ENCODE results near the gene ARID3A.

The ARID3A gene

GRCh38 chr19:1003283-1003682, 77.4 kb downstream of the ARID3A start:
- no peak for DNase-seq (ENCODE audit: insufficient read length, low spot score)
- no peak for FAIRE-seq
- TF ChIP-seq POLR2A (IDR thresholded peaks at IDR 0.05; ENCODE audit: low read depth, low read length) (no peak), SPI1 (IDR thresholded peaks at IDR 0.05; ENCODE audit: low read depth, low read length) (no peak), PAX5 (IDR thresholded peaks at IDR 0.05; ENCODE audit: insufficient read depth, low read length, severe bottlenecking) (no peak), POU2F2 (IDR thresholded peaks at IDR 0.05; ENCODE audit: low read depth, low read length) (no peak), TAF1 (IDR thresholded peaks at IDR 0.05; ENCODE audit: low read depth, low read length) (no peak), POLR2AphosphoS5 (IDR thresholded peaks at IDR 0.05; ENCODE audit: low read depth, low read length) (no peak)

DNA sequence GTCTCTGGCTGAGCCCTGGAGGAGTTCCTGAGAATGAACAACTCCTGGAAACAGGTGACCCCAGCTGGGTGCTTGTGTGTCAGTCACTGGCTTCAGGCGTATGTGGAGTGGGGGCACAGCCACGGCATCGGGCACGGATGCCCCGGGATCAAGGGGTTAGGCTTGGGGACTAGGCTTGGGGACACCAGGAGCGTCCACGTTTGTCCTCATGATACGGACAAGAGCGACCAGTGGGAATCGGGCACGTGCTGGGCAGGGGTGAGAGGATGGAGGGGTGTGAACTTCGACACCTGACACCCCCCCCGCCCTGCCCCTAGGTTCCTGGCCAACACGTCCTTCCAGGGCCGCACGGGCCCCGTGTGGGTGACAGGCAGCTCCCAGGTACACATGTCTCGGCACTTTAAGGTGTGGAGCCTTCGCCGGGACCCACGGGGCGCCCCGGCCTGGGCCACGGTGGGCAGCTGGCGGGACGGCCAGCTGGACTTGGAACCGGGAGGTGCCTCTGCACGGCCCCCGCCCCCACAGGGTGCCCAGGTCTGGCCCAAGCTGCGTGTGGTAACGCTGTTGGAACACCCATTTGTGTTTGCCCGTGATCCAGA, 78.5 kb downstream of the ARID3A start:
- no peak for FAIRE-seq
- DNase-seq (ENCODE audit: insufficient read length, low spot score): no peak

GRCh38 chr19:1004803-1005664, 79.2 kb downstream of the ARID3A start:
- DNase-seq (ENCODE audit: insufficient read length, low spot score): no peak
- no peak for TF ChIP-seq SPI1 (IDR thresholded peaks at IDR 0.05; ENCODE audit: low read depth, low read length)
- TF ChIP-seq POLR2A (IDR thresholded peaks at IDR 0.05; ENCODE audit: low read depth, low read length): no peak
- no peak for TF ChIP-seq POLR2AphosphoS5 (IDR thresholded peaks at IDR 0.05; ENCODE audit: low read depth, low read length)
- TF ChIP-seq POU2F2 (IDR thresholded peaks at IDR 0.05; ENCODE audit: low read depth, low read length): no peak
- TF ChIP-seq PAX5 (IDR thresholded peaks at IDR 0.05; ENCODE audit: insufficient read depth, low read length, severe bottlenecking): no peak
- TF ChIP-seq TAF1 (IDR thresholded peaks at IDR 0.05; ENCODE audit: low read depth, low read length): no peak
- FAIRE-seq: no peak

More for the DNA sequence above, 78.5 kb downstream of the ARID3A start:
- TF ChIP-seq POLR2AphosphoS5 (IDR thresholded peaks at IDR 0.05; ENCODE audit: low read depth, low read length) (no peak), TAF1 (IDR thresholded peaks at IDR 0.05; ENCODE audit: low read depth, low read length) (no peak), POLR2A (IDR thresholded peaks at IDR 0.05; ENCODE audit: low read depth, low read length) (no peak), POU2F2 (IDR thresholded peaks at IDR 0.05; ENCODE audit: low read depth, low read length) (no peak), PAX5 (IDR thresholded peaks at IDR 0.05; ENCODE audit: insufficient read depth, low read length, severe bottlenecking) (no peak)

DNA sequence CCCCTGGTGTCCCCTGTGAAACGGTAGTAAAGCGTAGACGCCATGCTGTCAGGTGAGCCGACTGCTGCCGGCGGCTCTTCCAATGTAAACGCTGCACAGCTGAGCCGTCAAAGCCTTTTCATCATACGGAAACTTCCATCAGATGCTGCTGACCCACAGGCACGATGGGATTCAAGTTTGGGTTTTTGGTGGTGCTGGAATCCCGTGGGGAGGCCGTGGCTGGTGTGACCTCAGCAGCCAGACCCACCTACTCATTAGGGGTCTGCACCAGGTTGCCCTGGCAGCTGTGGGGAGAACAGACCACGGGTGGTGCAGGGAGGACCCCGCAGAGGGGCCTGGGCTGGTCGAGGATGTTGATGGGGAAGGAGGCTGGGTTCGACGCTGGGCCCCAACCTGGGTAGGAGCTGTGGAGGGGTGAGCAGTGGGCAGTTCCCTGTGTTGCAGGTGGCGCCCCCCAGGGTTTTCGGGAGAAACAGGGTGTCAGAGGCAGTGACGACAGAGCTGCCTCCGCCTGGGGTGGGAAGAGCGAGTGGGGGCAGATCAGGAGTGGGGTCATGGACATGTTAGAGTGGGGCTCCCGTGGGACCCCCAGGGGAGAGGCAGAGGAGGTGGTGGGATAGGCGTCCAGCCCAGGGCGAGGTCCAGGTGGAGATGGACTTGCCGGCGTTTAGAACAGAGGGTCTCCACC, 81.0 kb downstream of the ARID3A start:
- FAIRE-seq (no peak), DNase-seq (ENCODE audit: insufficient read length, low spot score) (no peak)
- TF ChIP-seq POLR2A (IDR thresholded peaks at IDR 0.05; ENCODE audit: low read depth, low read length) (no peak), TAF1 (IDR thresholded peaks at IDR 0.05; ENCODE audit: low read depth, low read length) (no peak), SPI1 (IDR thresholded peaks at IDR 0.05; ENCODE audit: low read depth, low read length) (no peak), POU2F2 (IDR thresholded peaks at IDR 0.05; ENCODE audit: low read depth, low read length) (no peak), POLR2AphosphoS5 (IDR thresholded peaks at IDR 0.05; ENCODE audit: low read depth, low read length) (0 out of 2 replicates have a peak, but pooled peaks have one; percentile 21)

DNA sequence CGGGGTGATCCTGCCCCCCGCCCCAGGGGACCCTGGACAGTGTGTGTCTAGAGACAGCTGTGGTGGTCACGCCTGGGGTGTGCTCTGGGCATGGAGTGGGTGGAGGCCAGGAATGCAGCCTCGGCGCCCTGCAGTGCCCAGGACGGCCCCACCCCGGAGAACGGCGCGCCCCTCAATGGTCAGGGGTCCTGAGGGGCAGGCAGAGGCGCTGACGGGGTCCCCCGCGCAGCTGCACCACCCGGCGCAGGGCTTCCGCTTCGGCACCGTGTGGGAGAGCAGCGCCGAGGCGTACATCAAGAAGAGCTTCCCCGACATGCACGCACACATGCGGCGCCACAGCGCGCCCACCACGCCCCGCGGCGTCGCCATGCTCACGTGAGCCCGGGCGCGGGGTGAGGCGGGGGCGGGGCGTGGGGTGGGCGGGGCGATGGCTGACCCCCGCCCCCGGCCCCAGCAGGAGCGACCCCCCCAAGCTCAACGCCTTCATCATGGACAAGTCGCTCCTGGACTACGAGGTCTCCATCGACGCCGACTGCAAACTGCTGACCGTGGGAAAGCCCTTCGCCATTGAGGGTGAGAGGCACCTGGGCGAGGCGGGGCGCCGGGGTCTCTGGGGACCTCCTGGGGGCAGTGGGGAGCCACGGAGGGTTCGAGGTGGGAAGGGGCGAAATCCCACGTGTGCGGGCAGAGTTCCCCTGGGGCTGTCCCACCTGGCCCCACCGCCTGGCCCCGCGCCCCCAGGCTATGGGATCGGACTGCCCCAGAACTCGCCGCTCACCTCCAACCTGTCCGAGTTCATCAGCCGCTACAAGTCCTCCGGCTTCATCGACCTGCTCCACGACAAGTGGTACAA, 81.8 kb downstream of the ARID3A start:
- DNase-seq (ENCODE audit: insufficient read length, low spot score): no peak
- TF ChIP-seq POLR2AphosphoS5 (IDR thresholded peaks at IDR 0.05; ENCODE audit: low read depth, low read length): no peak
- TF ChIP-seq TAF1 (IDR thresholded peaks at IDR 0.05; ENCODE audit: low read depth, low read length): no peak
- TF ChIP-seq SPI1 (IDR thresholded peaks at IDR 0.05; ENCODE audit: low read depth, low read length): no peak
- TF ChIP-seq PAX5 (IDR thresholded peaks at IDR 0.05; ENCODE audit: insufficient read depth, low read length, severe bottlenecking): no peak
- TF ChIP-seq POLR2A (IDR thresholded peaks at IDR 0.05; ENCODE audit: low read depth, low read length): no peak
- no peak for TF ChIP-seq POU2F2 (IDR thresholded peaks at IDR 0.05; ENCODE audit: low read depth, low read length)
- no peak for FAIRE-seq

DNA sequence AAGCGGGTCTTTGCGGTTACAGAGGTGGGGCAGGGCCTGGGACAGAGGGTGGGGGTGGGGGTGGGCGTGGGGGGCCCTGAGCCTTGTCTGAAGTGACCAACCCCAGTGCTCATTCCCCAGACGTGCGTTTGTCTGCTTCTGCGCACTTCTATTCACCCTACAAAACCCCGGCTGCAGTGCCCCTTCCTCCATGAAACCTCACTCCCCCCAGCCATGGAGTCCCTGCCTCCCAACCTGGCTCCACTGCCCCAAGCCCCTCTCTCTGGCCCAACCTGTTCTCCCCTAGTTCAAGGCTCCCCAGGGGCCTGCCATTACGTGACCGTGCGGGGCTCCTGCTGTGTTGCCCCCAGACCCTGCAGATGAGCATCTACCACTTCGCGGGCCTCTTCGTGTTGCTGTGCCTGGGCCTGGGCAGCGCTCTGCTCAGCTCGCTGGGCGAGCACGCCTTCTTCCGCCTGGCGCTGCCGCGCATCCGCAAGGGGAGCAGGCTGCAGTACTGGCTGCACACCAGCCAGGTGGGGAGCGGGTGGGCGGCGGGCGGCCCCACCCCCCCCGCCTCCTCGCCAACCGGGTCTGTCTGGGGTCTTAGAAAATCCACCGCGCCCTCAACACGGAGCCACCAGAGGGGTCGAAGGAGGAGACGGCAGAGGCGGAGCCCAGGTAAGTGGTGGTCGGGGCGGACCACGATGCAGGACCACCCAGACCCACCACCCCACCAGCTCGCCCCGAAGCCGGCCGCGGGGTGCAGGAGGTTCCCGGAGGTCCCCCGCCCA, 82.6 kb downstream of the ARID3A start:
- TF ChIP-seq POLR2A (IDR thresholded peaks at IDR 0.05; ENCODE audit: low read depth, low read length): no peak
- no peak for TF ChIP-seq POU2F2 (IDR thresholded peaks at IDR 0.05; ENCODE audit: low read depth, low read length)
- no peak for TF ChIP-seq PAX5 (IDR thresholded peaks at IDR 0.05; ENCODE audit: insufficient read depth, low read length, severe bottlenecking)
- TF ChIP-seq TAF1 (IDR thresholded peaks at IDR 0.05; ENCODE audit: low read depth, low read length): no peak
- TF ChIP-seq SPI1 (IDR thresholded peaks at IDR 0.05; ENCODE audit: low read depth, low read length): no peak
- no peak for TF ChIP-seq POLR2AphosphoS5 (IDR thresholded peaks at IDR 0.05; ENCODE audit: low read depth, low read length)
- FAIRE-seq (no peak), DNase-seq (ENCODE audit: insufficient read length, low spot score) (no peak)

DNA sequence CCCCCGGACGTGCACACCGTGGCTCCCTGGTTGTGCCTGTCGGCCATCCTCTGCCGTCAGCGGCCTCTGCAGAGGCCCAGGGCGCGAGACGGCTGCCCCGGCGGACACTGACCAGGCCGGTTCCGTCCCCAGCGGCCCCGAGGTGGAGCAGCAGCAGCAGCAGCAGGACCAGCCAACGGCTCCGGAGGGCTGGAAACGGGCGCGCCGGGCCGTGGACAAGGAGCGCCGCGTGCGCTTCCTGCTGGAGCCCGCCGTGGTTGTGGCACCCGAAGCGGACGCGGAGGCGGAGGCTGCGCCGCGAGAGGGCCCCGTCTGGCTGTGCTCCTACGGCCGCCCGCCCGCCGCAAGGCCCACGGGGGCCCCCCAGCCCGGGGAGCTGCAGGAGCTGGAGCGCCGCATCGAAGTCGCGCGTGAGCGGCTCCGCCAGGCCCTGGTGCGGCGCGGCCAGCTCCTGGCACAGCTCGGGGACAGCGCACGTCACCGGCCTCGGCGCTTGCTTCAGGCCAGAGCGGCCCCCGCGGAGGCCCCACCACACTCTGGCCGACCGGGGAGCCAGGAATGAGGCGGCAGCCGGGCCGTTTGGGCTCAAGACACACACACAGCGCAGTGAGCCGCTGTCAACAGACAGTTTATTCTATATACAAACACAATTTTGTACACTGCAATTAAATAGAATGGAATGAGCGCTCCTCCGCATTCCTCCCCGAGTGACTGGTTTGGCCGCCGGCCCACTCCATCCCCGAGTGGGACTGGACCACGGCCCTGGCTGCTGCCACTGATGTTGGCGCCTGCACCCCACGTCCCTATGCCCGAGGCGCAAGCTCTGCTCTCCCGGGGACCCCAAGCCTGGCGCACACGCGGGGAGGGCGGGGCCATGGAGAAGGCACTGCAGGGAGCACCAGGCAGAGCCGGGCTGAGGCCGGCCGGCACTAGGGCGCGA, 83.5 kb downstream of the ARID3A start:
- TF ChIP-seq POU2F2 (IDR thresholded peaks at IDR 0.05; ENCODE audit: low read depth, low read length) (no peak), POLR2AphosphoS5 (IDR thresholded peaks at IDR 0.05; ENCODE audit: low read depth, low read length) (peak; percentile 50; the same call in 1 of the 2 replicates)
- DNase-seq (ENCODE audit: insufficient read length, low spot score) (no peak), FAIRE-seq (no peak)
